Fibroblast of the aortic adventitia (primary cell): ENCODE measurements around the gene INTS2. TPM values are rescaled to one million over a fixed set of nuclear protein-coding genes. Genes with fewer than 3 reads are reported as not detected.
"Not testable (repeated sequence)": the region's sequence is repeated elsewhere in the genome, so short reads cannot be mapped to it uniquely, and the experiment has no call there.

Experiments
- DNase-seq: peaks from one replicate; pipeline ENCODE4 v3.0.0-alpha.2; 2010; ENCODE audit warnings: low read depth
- H3K4me3 ChIP-seq: 2 replicates; pipeline ENCODE4 v1.5.1; 2011; ENCODE audit warnings: low read depth, mild to moderate bottlenecking, control low read depth, low read length, moderate library complexity
- CTCF ChIP-seq: IDR thresholded peaks from 2 replicates; pipeline ENCODE4 v1.5.1; 2011; ENCODE audit warnings: mild to moderate bottlenecking, low read length, control low read depth, inconsistent platforms; ENCODE audit not compliant: insufficient read depth
- total RNA-seq: library from RNA; depleted of rRNA; stranded (reverse); fragments of >200 nt; gene quantifications from 2 replicates; pipeline ENCODE4 v1.2.3, GENCODE V29; 2012; ENCODE audit warnings: low replicate concordance

Gene INTS2
- total RNA-seq, 1 donor, result 14.9 TPM

- DNase-seq, result no peak
- no peak for TF ChIP-seq CTCF
- H3K4me3 ChIP-seq, result no peak overlapping the region
Measured at GRCh38 chr17:61825448-61826137, 102.2 kb downstream of the INTS2 start.

GRCh38 chr17:61822326-61823285, 105.2 kb downstream of the INTS2 start:
- TF ChIP-seq CTCF, result no peak
- H3K4me3 ChIP-seq, result no peak overlapping the region
- DNase-seq, result no peak

- H3K4me3 ChIP-seq, result no peak overlapping the region
- TF ChIP-seq CTCF, result no peak
- no peak for DNase-seq
Measured at GRCh38 chr17:61821655-61822054, 106.1 kb downstream of the INTS2 start.

- not testable (repeated sequence) for H3K4me3 ChIP-seq, DNase-seq
Measured at GRCh38 chr17:61819265-61819664, 108.5 kb downstream of the INTS2 start.

GRCh38 chr17:61818225-61818624, 109.6 kb downstream of the INTS2 start:
- no peak for DNase-seq
- no peak overlapping the region for H3K4me3 ChIP-seq
- no peak for TF ChIP-seq CTCF

- TF ChIP-seq CTCF, result no peak
Measured at GRCh38 chr17:61817452-61817851, 110.3 kb downstream of the INTS2 start.

GRCh38 chr17:61816538-61816937, 111.2 kb downstream of the INTS2 start:
- no peak overlapping the region for H3K4me3 ChIP-seq
- TF ChIP-seq CTCF, result no peak
- DNase-seq, result no peak

More at GRCh38 chr17:61817452-61817851, 110.3 kb downstream of the INTS2 start:
- no peak overlapping the region for H3K4me3 ChIP-seq
- no peak for DNase-seq
